ENCODE data around the gene DCDC1.

The DCDC1 gene

GRCh38 chr11:31369348-31370329, at the start of gene DCDC1, which contains the start of gene DNAJC24:
DCDC1 (minus strand) TSS chr11:31369739; CDS start chr11:31328280, 41,459 bp downstream.
DNAJC24 (plus strand) TSS chr11:31369860; CDS start chr11:31370749, 889 bp downstream.
- DNase-seq, result peak; percentile 95

GRCh38 chr11:31419138-31419537, 49.6 kb upstream of the DCDC1 start:
- no peak for DNase-seq

- no peak for DNase-seq
Observed at GRCh38 chr11:31417816-31418215, 48.3 kb upstream of the DCDC1 start.

- no peak for DNase-seq
Observed at GRCh38 chr11:31417357-31417756, 47.8 kb upstream of the DCDC1 start.

- no peak for DNase-seq
Observed at GRCh38 chr11:31415435-31415834, 45.9 kb upstream of the DCDC1 start.

- DNase-seq, result no peak
Observed at GRCh38 chr11:31414338-31414737, 44.8 kb upstream of the DCDC1 start.

- no peak for DNase-seq
Observed at GRCh38 chr11:31412946-31413345, 43.4 kb upstream of the DCDC1 start.

- no peak for DNase-seq
Observed at GRCh38 chr11:31408201-31408600, 38.7 kb upstream of the DCDC1 start.

GRCh38 chr11:31404614-31405013, 35.1 kb upstream of the DCDC1 start:
- no peak for DNase-seq

- DNase-seq, result no peak
Observed at GRCh38 chr11:31397239-31397834, 27.8 kb upstream of the DCDC1 start.

GRCh38 chr11:31387379-31387778, 17.8 kb upstream of the DCDC1 start:
- no peak for DNase-seq

GRCh38 chr11:31383116-31383515, 13.6 kb upstream of the DCDC1 start:
- no peak for DNase-seq

- DNase-seq, result no peak
Observed at GRCh38 chr11:31375879-31376278, 6.3 kb upstream of the DCDC1 start.

GRCh38 chr11:31366795-31367194, 2.7 kb downstream of the DCDC1 start:
- DNase-seq, result peak; percentile 41

GRCh38 chr11:31361743-31362142, 7.8 kb downstream of the DCDC1 start:
- no peak for DNase-seq

GRCh38 chr11:31355817-31356216, 13.7 kb downstream of the DCDC1 start:
- no peak for DNase-seq

- no peak for DNase-seq
Observed at GRCh38 chr11:31355131-31355530, 14.4 kb downstream of the DCDC1 start.

- DNase-seq, result no peak
Observed at GRCh38 chr11:31351168-31351567, 18.4 kb downstream of the DCDC1 start.

GRCh38 chr11:31340903-31341572, 28.5 kb downstream of the DCDC1 start:
- peak; percentile 21 for DNase-seq

- DNase-seq, result no peak
Observed at GRCh38 chr11:31337806-31338205, 31.7 kb downstream of the DCDC1 start.

- no peak for DNase-seq
Observed at GRCh38 chr11:31328697-31329096, 40.8 kb downstream of the DCDC1 start.

- no peak for DNase-seq
Observed at GRCh38 chr11:31327417-31327816, 42.1 kb downstream of the DCDC1 start.

- DNase-seq, result no peak
Observed at GRCh38 chr11:31326470-31327148, 42.9 kb downstream of the DCDC1 start.

Data from CD4-positive, alpha-beta T cell treated with Interleukin-6 for 4 hours (primary cell).